ENCODE measurements around the gene CASP7. TPM values are rescaled to one million over a fixed set of nuclear protein-coding genes. Genes with fewer than 3 reads are reported as not detected.

Gene CASP7
- total RNA-seq, 6 experiments from 2014 or later = 16.9 to 20.0 (median 18.9) TPM

GRCh38 chr10:113712755-113713639 lies 33.3 kb downstream of the CASP7 start:
- no peak for TF ChIP-seq CTCF (IDR thresholded peaks at IDR 0.05)
- no peaks in the 10 kb centered on the region for H3K9me3 Mint-ChIP-seq
- no peak overlapping the region for H3K4me3 Mint-ChIP-seq
- no peak overlapping the region for H3K27ac Mint-ChIP-seq
- no peaks in the 10 kb centered on the region for H3K27me3 Mint-ChIP-seq (ENCODE audit: insufficient read depth)
- H3K4me1 Mint-ChIP-seq (ENCODE audit: low read depth) = peaks cover 31% of the 10 kb centered on the region
- H3K36me3 Mint-ChIP-seq (ENCODE audit: low read depth) = peaks cover 5% of the 10 kb centered on the region; the same call in 1 of the 2 replicates
- no peak for DNase-seq

- TF ChIP-seq CTCF (IDR thresholded peaks at IDR 0.05) = no peak
- Mint-ChIP-seq H3K27me3 (ENCODE audit: insufficient read depth) (no peaks in the 10 kb centered on the region), H3K4me3 (no peak overlapping the region), H3K9me3 (no peaks in the 10 kb centered on the region), H3K4me1 (ENCODE audit: low read depth) (peaks cover 26% of the 10 kb centered on the region), H3K27ac (no peak overlapping the region), H3K36me3 (ENCODE audit: low read depth) (peaks cover 8% of the 10 kb centered on the region; the same call in 1 of the 2 replicates)
- DNase-seq = no peak
Observed at GRCh38 chr10:113713640-113713982, 33.9 kb downstream of the CASP7 start.

- no peaks in the 10 kb centered on the region for H3K27me3 Mint-ChIP-seq (ENCODE audit: insufficient read depth)
- no peaks in the 10 kb centered on the region; the same call in 1 of the 2 replicates for H3K4me1 Mint-ChIP-seq (ENCODE audit: low read depth)
- no peak overlapping the region for H3K27ac Mint-ChIP-seq
- no peaks in the 10 kb centered on the region for H3K9me3 Mint-ChIP-seq
- no peak for TF ChIP-seq CTCF (IDR thresholded peaks at IDR 0.05)
- H3K4me3 Mint-ChIP-seq = no peak overlapping the region
- H3K36me3 Mint-ChIP-seq (ENCODE audit: low read depth) = peaks cover 8% of the 10 kb centered on the region; the same call in 1 of the 2 replicates
- no peak for DNase-seq
Observed at GRCh38 chr10:113716109-113716910, 36.6 kb downstream of the CASP7 start.

- Mint-ChIP-seq H3K27me3 (ENCODE audit: insufficient read depth) (no peaks in the 10 kb centered on the region), H3K4me3 (no peak overlapping the region), H3K9me3 (no peaks in the 10 kb centered on the region), H3K36me3 (ENCODE audit: low read depth) (peaks cover 8% of the 10 kb centered on the region; the same call in 1 of the 2 replicates), H3K27ac (no peak overlapping the region), H3K4me1 (ENCODE audit: low read depth) (no peaks in the 10 kb centered on the region)
- TF ChIP-seq CTCF (IDR thresholded peaks at IDR 0.05) = no peak
- DNase-seq = no peak
Observed at GRCh38 chr10:113718969-113719822, 39.5 kb downstream of the CASP7 start.

- peaks cover 8% of the 10 kb centered on the region; the same call in 1 of the 2 replicates for H3K36me3 Mint-ChIP-seq (ENCODE audit: low read depth)
- no peak overlapping the region for H3K27ac Mint-ChIP-seq
- no peak overlapping the region for H3K4me3 Mint-ChIP-seq
- H3K27me3 Mint-ChIP-seq (ENCODE audit: insufficient read depth) = no peaks in the 10 kb centered on the region; the same call in 1 of the 2 replicates
- TF ChIP-seq CTCF (IDR thresholded peaks at IDR 0.05) = no peak
- no peaks in the 10 kb centered on the region for H3K4me1 Mint-ChIP-seq (ENCODE audit: low read depth)
- no peak for DNase-seq
- H3K9me3 Mint-ChIP-seq = no peaks in the 10 kb centered on the region
Observed at GRCh38 chr10:113720386-113720785, 40.7 kb downstream of the CASP7 start.

Measured in HFFc6 (cell line).